Lower leg skin (tissue), 4 donors: Measurements from ENCODE around the gene C1QTNF6. TPM values are rescaled to one million over a fixed set of nuclear protein-coding genes. Genes with fewer than 3 reads are reported as not detected.

ENCODE experiments used
- DNase-seq, 2 donors: peaks; one replicate each; pipeline ENCODE4 v3.0.0-alpha.2; 2019; ENCODE audit warnings: low spot score in 2 of 2
- H3K4me3 ChIP-seq: fragments of 200-600 bp; sonication (generic); 2 replicates; pipeline ENCODE4 v1.5.1; 2017; ENCODE audit warnings: mild to moderate bottlenecking, low read depth; ENCODE audit not compliant: poor library complexity, severe bottlenecking
- CTCF ChIP-seq, 3 donors: fragments of 450-650 bp; IDR thresholded peaks; one replicate each; pipeline ENCODE4 v1.5.1; 2016; ENCODE audit warnings: antibody characterized with exemption in 3 of 3, mild to moderate bottlenecking in 3 of 3, moderate library complexity in 2 of 3
- POLR2A ChIP-seq, 2 donors: fragments of 450-650 bp; IDR thresholded peaks; one replicate each; pipeline ENCODE4 v1.6.1; 2016 to 2017; ENCODE audit warnings: antibody characterized with exemption in 2 of 2, mild to moderate bottlenecking in 1 of 2, moderate library complexity in 1 of 2
- WGBS, 2 donors: methylation state at CpG; one replicate each; pipeline ENCODE4 v1.1.5; 2018; 5-methylcytosine and 5-hydroxymethylcytosine counted together
- intact Hi-C: fragments of 100-400 bp; cut with DNase I; formaldehyde crosslinking; loops from one replicate; pipeline ENCODE4 v1.15.0; 2023; ENCODE audit warnings: low total_unique reads
- total RNA-seq, 4 donors: library from RNA; depleted of rRNA; stranded (reverse); fragments of >200 nt; gene quantifications; one replicate each; pipeline ENCODE4 v1.1.0, GENCODE V29; 2016

Gene C1QTNF6
- total RNA-seq, 4 donors from 2014 or later, result 0.81 to 8.9 (median 2.1) TPM

- no peak overlapping the region for H3K4me3 ChIP-seq
- no peak for DNase-seq
- TF ChIP-seq POLR2A (IDR thresholded peaks at IDR 0.05) (no peak), CTCF (IDR thresholded peaks at IDR 0.05) (no peak)
- intact Hi-C loops, result loop anchor here (5.0 to 10.0 kb wide), 2 partner anchors 66 to 427 kb away; no protein-coding TSS in a partner anchor
These were observed 37.3 kb downstream of the C1QTNF6 start for GRCh38 chr22:37150701-37151100.

DNA sequence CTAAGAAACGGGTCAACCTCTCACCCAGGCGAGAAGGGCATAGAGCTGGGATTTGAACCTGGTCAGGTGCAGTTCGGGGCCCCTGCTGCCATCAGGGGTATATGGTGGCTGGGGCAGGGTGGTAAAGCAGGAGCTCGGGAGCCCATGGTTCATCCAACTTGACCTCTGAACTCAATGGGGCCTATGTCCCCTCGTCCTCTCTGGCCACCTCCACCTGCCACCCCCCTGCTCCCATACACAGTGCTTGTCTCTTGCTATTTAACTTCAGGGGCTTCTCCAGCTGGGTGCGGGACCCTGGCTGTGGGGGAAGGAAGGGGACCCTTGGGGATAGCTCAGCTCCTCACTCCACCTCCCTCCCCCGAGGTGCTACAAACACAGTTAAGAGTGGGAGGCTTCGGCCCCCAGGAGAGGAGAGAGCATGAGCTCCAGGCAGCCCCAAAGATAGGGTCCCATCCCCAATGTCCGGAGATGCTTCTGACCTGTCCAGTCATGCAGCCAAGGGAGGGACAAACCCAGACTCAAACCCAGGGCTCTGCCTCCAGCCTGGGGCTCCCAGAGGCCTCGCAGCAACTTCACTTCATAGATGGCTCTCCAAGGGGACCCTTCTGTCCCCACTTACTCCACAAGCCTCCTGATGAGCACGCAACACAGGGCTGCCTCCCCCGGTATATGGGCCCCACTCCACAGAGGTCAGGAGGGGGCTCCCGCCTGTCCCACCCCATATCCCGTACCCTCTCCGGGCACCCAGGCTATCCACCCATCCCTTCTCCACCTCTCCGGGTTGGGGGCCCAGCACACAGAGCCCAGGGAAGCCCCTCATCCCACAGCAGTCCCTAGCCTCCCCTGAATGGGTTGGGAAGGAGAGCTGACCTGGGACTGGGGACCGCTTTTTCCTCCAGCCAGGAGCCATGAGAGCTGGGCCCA lies 39.0 kb downstream of the C1QTNF6 start:
- WGBS, 2 donors, result 82 to 84% methylated on average over 16 to 17 of the region's 17 CpGs
- no peak for DNase-seq
- no peak overlapping the region for H3K4me3 ChIP-seq
- TF ChIP-seq CTCF (IDR thresholded peaks at IDR 0.05) (no peak), POLR2A (IDR thresholded peaks at IDR 0.05) (no peak)
- intact Hi-C loops, result loop anchor here (10.0 kb wide), 1 partner anchor 1394 kb away; no protein-coding TSS in a partner anchor

- H3K4me3 ChIP-seq, result no peak overlapping the region
- no peak for DNase-seq
These were observed 39.9 kb downstream of the C1QTNF6 start for GRCh38 chr22:37148031-37148651.

GRCh38 chr22:37147186-37147990 lies 40.7 kb downstream of the C1QTNF6 start:
- no peak overlapping the region for H3K4me3 ChIP-seq
- TF ChIP-seq POLR2A (IDR thresholded peaks at IDR 0.05), result no peak
- no peak for TF ChIP-seq CTCF (IDR thresholded peaks at IDR 0.05)
- intact Hi-C loops, result loop anchor here (10.0 kb wide), 1 partner anchor 1393 kb away; no protein-coding TSS in a partner anchor
- 69 to 70% methylated on average over 9 to 12 of the region's 12 CpGs for WGBS, 2 donors
- DNase-seq, result no peak

More at GRCh38 chr22:37148031-37148651, 39.9 kb downstream of the C1QTNF6 start:
- 63 to 70% methylated on average over 16 to 17 of the region's 17 CpGs for WGBS, 2 donors
- TF ChIP-seq POLR2A (IDR thresholded peaks at IDR 0.05) (no peak), CTCF (IDR thresholded peaks at IDR 0.05) (no peak)
- intact Hi-C loops, result loop anchor here (10.0 kb wide), 1 partner anchor 1393 kb away; no protein-coding TSS in a partner anchor

DNA sequence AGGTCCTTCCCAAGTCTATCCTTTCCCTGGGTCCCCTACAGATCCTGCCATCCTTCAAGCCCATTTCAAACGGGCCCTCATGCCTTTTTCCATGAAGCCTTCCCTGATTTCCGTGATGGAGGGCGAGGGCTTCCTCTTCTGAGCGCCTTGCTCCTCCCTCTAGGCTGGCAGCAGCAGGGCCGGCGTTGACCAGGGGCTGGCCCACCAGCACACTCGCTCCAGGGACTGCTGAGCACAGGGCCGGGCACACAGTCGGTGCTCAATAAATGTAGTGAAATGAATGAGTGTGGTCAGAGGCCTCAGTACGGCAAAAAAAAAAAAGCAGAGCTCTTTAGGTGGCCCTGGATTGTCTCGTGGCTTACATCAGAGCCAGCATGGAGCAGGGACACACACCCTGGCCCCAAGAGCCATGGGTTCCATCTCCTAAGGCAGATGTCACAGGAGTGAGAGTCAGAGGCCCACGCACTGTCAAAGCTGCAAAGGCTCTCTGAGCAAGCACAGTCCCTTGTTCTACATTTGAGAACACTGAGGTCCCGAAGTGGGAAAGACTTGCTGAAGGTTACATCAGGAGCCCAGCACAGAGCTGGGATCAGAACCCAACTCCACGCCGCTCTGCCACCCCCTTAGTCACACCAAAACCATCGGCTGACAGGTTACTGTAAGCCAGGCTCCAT lies 41.4 kb downstream of the C1QTNF6 start:
- intact Hi-C loops, result loop anchor here (10.0 kb wide), 1 partner anchor 1392 kb away; no protein-coding TSS in a partner anchor
- WGBS, 2 donors, result 75 to 80% methylated on average over 16 of the region's 16 CpGs

More for the DNA sequence above, 41.4 kb downstream of the C1QTNF6 start:
- no peak for DNase-seq
- H3K4me3 ChIP-seq, result no peak overlapping the region
- TF ChIP-seq CTCF (IDR thresholded peaks at IDR 0.05) (no peak), POLR2A (IDR thresholded peaks at IDR 0.05) (no peak)
